Inferior parietal cortex (tissue), 1 donor: Measurements from ENCODE around the gene CCDC57.
"Not testable (repeated sequence)": the region's sequence is repeated elsewhere in the genome, so short reads cannot be mapped to it uniquely, and the experiment has no call there.

Experiments
- DNase-seq: peaks from one replicate; pipeline ENCODE4 v3.0.0-alpha.2; 2016; ENCODE audit errors: extremely low spot score

CCDC57 gene

GRCh38 chr17:82175951-82176350 lies 36.7 kb downstream of the CCDC57 start:
- DNase-seq = no peak

- DNase-seq = no peak
These were observed 37.4 kb downstream of the CCDC57 start for GRCh38 chr17:82175201-82175600.

GRCh38 chr17:82174042-82174857 lies 38.4 kb downstream of the CCDC57 start:
- not testable (repeated sequence) for DNase-seq

GRCh38 chr17:82173351-82174041 lies 39.1 kb downstream of the CCDC57 start:
- no peak for DNase-seq

GRCh38 chr17:82172486-82173160 lies 40.0 kb downstream of the CCDC57 start:
- DNase-seq = no peak

- DNase-seq = peak; percentile 24
These were observed 40.8 kb downstream of the CCDC57 start for GRCh38 chr17:82171750-82172375.

GRCh38 chr17:82170412-82170961 lies 42.2 kb downstream of the CCDC57 start:
- peak; percentile 19 for DNase-seq

- no peak for DNase-seq
These were observed 44.1 kb downstream of the CCDC57 start for GRCh38 chr17:82168568-82168967.

- no peak for DNase-seq
These were observed 45.6 kb downstream of the CCDC57 start for GRCh38 chr17:82167028-82167427.

- no peak for DNase-seq
These were observed 47.8 kb downstream of the CCDC57 start for GRCh38 chr17:82164853-82165252.

- DNase-seq = no peak
These were observed 51.4 kb downstream of the CCDC57 start for GRCh38 chr17:82161216-82161615.

- no peak for DNase-seq
These were observed 52.6 kb downstream of the CCDC57 start for GRCh38 chr17:82160075-82160474.

GRCh38 chr17:82158825-82159224 lies 53.8 kb downstream of the CCDC57 start:
- DNase-seq = no peak

- no peak for DNase-seq
These were observed 55.3 kb downstream of the CCDC57 start for GRCh38 chr17:82157046-82158035.

GRCh38 chr17:82156284-82156925 lies 56.2 kb downstream of the CCDC57 start:
- no peak for DNase-seq

- DNase-seq = no peak
These were observed 57.0 kb downstream of the CCDC57 start for GRCh38 chr17:82155606-82156005.

- DNase-seq = no peak
These were observed 57.7 kb downstream of the CCDC57 start for GRCh38 chr17:82154881-82155331.

GRCh38 chr17:82153745-82154375 lies 58.8 kb downstream of the CCDC57 start:
- DNase-seq = peak; percentile 77

- DNase-seq = no peak
These were observed 59.3 kb downstream of the CCDC57 start for GRCh38 chr17:82153295-82153691.
